ENCODE results near the gene SETMAR.

DNA sequence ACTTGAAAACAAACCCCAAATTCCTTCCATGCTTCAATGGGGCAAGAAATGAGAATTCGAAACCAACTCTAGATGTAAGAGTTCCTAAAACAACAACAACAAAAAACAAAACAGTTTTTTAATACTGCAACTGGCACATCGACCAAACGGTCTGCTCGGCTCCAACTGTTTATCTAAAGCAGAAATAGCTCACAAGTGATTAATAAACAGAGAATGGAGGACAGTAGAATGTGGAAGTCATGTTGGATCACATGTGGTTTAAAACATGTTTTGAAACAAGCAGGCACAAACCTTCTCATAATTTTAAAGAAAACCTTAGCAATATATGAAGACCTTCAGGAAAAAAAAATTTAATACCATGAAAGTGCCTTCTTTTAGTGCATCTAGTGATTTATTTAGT, 55.1 kb downstream of the SETMAR start:
- TF ChIP-seq EZH2 (IDR thresholded peaks at IDR 0.05) (no peak), POLR2AphosphoS5 (IDR thresholded peaks at IDR 0.05; ENCODE audit: borderline replicate concordance, low read depth, low read length) (no peak), FOXP2 (optimal IDR thresholded peaks at IDR 0.05; ENCODE audit: control extremely low read depth, extremely low read length, insufficient read depth) (no peak)

All from SK-N-MC (cell line).